Colon (tissue), 2 donors: ENCODE data around the gene FBXO33.

Experiments
- FAIRE-seq: peaks from 2 replicates; lab custom pipeline; 2012; peaks lifted over from hg19 to GRCh38; lab: Jason Lieb, UNC
- donor health status: control.
- donor health status: control.

Gene FBXO33

GRCh38 chr14:39431416-39432178 lies 636 bp downstream of the FBXO33 start:
- FAIRE-seq = no peak

GRCh38 chr14:39430762-39431415 lies 1.3 kb downstream of the FBXO33 start:
- no peak for FAIRE-seq

- FAIRE-seq = no peak
Observed at GRCh38 chr14:39428118-39428517, 4.1 kb downstream of the FBXO33 start.

- no peak for FAIRE-seq
Observed at GRCh38 chr14:39426605-39427004, 5.6 kb downstream of the FBXO33 start.

- peak; percentile 69 for FAIRE-seq
Observed at GRCh38 chr14:39425947-39426346, 6.3 kb downstream of the FBXO33 start.

GRCh38 chr14:39423793-39424192 lies 8.4 kb downstream of the FBXO33 start:
- FAIRE-seq = no peak

GRCh38 chr14:39422243-39422642 lies 10.0 kb downstream of the FBXO33 start:
- FAIRE-seq = no peak

GRCh38 chr14:39419272-39419671 lies 13.0 kb downstream of the FBXO33 start:
- no peak for FAIRE-seq

GRCh38 chr14:39417014-39417413 lies 15.2 kb downstream of the FBXO33 start:
- no peak for FAIRE-seq

GRCh38 chr14:39416072-39416471 lies 16.2 kb downstream of the FBXO33 start:
- FAIRE-seq = no peak

GRCh38 chr14:39406560-39406959 lies 25.7 kb downstream of the FBXO33 start:
- no peak for FAIRE-seq

GRCh38 chr14:39398382-39398781 lies 33.9 kb downstream of the FBXO33 start:
- no peak for FAIRE-seq

- FAIRE-seq = peak; percentile 55
Observed at GRCh38 chr14:39396448-39396847, 35.8 kb downstream of the FBXO33 start.

- FAIRE-seq = no peak
Observed at GRCh38 chr14:39395555-39396254, 36.5 kb downstream of the FBXO33 start.

- FAIRE-seq = no peak
Observed at GRCh38 chr14:39393289-39393688, 38.9 kb downstream of the FBXO33 start.

GRCh38 chr14:39384177-39384576 lies 48.1 kb downstream of the FBXO33 start:
- no peak for FAIRE-seq

GRCh38 chr14:39383741-39384140 lies 48.5 kb downstream of the FBXO33 start:
- FAIRE-seq = no peak

GRCh38 chr14:39383026-39383660 lies 49.1 kb downstream of the FBXO33 start:
- FAIRE-seq = no peak

GRCh38 chr14:39382463-39382862 lies 49.8 kb downstream of the FBXO33 start:
- no peak for FAIRE-seq

- FAIRE-seq = no peak
Observed at GRCh38 chr14:39381366-39381765, 50.9 kb downstream of the FBXO33 start.

GRCh38 chr14:39376667-39377403 lies 55.4 kb downstream of the FBXO33 start:
- FAIRE-seq = no peak

GRCh38 chr14:39374851-39375250 lies 57.4 kb downstream of the FBXO33 start:
- no peak for FAIRE-seq
